ENCODE measurements around the gene IL10RB. TPM values are rescaled to one million over a fixed set of nuclear protein-coding genes. Genes with fewer than 3 reads are reported as not detected.
A peak's percentile ranks its signal among the peaks of the same experiment; 100 is the strongest.

The IL10RB gene
- total and polyA plus RNA-seq, 2 of the 13 experiments (the other 11 are each of a cell fraction or from before 2014, with no cell fraction given) = 17.4 to 18.2 TPM

DNA sequence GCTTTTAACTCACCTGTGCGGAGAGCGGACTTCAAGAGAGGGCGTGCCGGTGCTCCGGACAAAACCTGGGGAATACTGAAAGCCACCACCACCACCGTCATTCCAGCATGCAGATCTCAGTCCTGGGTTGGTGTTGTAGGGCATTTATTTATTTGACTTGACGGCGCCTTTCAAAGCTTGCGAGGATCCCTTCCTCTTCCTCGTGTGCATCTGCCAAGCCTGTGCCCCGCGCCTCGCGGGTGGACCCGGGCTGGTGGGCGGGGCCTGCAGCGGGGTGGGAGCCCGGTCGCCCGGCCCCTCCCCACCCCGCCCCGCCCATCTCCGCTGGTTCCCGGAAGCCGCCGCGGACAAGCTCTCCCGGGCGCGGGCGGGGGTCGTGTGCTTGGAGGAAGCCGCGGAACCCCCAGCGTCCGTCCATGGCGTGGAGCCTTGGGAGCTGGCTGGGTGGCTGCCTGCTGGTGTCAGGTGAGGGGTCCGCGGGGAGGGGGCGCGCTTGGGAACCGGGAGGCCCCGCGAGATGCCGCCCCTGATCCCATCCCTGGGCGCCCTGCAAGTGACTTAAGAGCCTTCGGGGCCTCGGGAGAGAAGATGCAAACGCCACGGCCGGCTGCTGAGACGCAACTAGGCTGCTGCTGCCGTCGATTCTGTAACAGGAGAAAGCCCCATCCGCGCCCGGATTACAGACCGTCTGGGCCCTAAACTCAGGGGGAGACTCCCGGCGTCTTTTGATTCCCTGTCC lies at the start of gene IL10RB (continued):
- TF ChIP-seq, protein P1, sequence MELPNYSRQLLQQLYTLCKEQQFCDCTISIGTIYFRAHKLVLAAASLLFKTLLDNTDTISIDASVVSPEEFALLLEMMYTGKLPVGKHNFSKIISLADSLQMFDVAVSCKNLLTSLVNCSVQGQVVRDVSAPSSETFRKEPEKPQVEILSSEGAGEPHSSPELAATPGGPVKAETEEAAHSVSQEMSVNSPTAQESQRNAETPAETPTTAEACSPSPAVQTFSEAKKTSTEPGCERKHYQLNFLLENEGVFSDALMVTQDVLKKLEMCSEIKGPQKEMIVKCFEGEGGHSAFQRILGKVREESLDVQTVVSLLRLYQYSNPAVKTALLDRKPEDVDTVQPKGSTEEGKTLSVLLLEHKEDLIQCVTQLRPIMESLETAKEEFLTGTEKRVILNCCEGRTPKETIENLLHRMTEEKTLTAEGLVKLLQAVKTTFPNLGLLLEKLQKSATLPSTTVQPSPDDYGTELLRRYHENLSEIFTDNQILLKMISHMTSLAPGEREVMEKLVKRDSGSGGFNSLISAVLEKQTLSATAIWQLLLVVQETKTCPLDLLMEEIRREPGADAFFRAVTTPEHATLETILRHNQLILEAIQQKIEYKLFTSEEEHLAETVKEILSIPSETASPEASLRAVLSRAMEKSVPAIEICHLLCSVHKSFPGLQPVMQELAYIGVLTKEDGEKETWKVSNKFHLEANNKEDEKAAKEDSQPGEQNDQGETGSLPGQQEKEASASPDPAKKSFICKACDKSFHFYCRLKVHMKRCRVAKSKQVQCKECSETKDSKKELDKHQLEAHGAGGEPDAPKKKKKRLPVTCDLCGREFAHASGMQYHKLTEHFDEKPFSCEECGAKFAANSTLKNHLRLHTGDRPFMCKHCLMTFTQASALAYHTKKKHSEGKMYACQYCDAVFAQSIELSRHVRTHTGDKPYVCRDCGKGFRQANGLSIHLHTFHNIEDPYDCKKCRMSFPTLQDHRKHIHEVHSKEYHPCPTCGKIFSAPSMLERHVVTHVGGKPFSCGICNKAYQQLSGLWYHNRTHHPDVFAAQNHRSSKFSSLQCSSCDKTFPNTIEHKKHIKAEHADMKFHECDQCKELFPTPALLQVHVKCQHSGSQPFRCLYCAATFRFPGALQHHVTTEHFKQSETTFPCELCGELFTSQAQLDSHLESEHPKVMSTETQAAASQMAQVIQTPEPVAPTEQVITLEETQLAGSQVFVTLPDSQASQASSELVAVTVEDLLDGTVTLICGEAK (IDR thresholded peaks at IDR 0.05) = no peak
- TF ChIP-seq, protein P1 (CRISPR knock-in tag; IDR thresholded peaks at IDR 0.05) = no peak
- TF ChIP-seq, protein P2, sequence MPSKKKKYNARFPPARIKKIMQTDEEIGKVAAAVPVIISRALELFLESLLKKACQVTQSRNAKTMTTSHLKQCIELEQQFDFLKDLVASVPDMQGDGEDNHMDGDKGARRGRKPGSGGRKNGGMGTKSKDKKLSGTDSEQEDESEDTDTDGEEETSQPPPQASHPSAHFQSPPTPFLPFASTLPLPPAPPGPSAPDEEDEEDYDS (CRISPR knock-in tag; IDR thresholded peaks at IDR 0.05) = no peak
- TF ChIP-seq NCOA5 (CRISPR knock-in tag; IDR thresholded peaks at IDR 0.05) (no peak), AGO1 (IDR thresholded peaks at IDR 0.05; ENCODE audit: low read depth, low read length, poor library complexity, severe bottlenecking) (peak; percentile 83), TAF1 (CRISPR knock-in tag; IDR thresholded peaks at IDR 0.05) (peak; percentile 25; the same call in 1 of the 2 replicates), BORCS8-MEF2B (CRISPR knock-in tag; IDR thresholded peaks at IDR 0.05) (no peak), PTBP1 (IDR thresholded peaks at IDR 0.05; ENCODE audit: low read depth, low read length, poor library complexity, severe bottlenecking) (no peak), SATB2 (CRISPR knock-in tag; IDR thresholded peaks at IDR 0.05) (no peak), ZNF775 (CRISPR knock-in tag; IDR thresholded peaks at IDR 0.05; ENCODE audit: borderline replicate concordance) (no peak), TRIM24 (CRISPR knock-in tag; IDR thresholded peaks at IDR 0.05) (no peak)
- TF ChIP-seq, protein P3, sequence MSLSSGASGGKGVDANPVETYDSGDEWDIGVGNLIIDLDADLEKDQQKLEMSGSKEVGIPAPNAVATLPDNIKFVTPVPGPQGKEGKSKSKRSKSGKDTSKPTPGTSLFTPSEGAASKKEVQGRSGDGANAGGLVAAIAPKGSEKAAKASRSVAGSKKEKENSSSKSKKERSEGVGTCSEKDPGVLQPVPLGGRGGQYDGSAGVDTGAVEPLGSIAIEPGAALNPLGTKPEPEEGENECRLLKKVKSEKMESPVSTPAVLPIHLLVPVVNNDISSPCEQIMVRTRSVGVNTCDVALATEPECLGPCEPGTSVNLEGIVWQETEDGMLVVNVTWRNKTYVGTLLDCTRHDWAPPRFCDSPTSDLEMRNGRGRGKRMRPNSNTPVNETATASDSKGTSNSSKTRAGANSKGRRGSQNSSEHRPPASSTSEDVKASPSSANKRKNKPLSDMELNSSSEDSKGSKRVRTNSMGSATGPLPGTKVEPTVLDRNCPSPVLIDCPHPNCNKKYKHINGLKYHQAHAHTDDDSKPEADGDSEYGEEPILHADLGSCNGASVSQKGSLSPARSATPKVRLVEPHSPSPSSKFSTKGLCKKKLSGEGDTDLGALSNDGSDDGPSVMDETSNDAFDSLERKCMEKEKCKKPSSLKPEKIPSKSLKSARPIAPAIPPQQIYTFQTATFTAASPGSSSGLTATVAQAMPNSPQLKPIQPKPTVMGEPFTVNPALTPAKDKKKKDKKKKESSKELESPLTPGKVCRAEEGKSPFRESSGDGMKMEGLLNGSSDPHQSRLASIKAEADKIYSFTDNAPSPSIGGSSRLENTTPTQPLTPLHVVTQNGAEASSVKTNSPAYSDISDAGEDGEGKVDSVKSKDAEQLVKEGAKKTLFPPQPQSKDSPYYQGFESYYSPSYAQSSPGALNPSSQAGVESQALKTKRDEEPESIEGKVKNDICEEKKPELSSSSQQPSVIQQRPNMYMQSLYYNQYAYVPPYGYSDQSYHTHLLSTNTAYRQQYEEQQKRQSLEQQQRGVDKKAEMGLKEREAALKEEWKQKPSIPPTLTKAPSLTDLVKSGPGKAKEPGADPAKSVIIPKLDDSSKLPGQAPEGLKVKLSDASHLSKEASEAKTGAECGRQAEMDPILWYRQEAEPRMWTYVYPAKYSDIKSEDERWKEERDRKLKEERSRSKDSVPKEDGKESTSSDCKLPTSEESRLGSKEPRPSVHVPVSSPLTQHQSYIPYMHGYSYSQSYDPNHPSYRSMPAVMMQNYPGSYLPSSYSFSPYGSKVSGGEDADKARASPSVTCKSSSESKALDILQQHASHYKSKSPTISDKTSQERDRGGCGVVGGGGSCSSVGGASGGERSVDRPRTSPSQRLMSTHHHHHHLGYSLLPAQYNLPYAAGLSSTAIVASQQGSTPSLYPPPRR (CRISPR knock-in tag; IDR thresholded peaks at IDR 0.05; ENCODE audit: borderline replicate concordance) = no peak
- TF ChIP-seq, protein P4, sequence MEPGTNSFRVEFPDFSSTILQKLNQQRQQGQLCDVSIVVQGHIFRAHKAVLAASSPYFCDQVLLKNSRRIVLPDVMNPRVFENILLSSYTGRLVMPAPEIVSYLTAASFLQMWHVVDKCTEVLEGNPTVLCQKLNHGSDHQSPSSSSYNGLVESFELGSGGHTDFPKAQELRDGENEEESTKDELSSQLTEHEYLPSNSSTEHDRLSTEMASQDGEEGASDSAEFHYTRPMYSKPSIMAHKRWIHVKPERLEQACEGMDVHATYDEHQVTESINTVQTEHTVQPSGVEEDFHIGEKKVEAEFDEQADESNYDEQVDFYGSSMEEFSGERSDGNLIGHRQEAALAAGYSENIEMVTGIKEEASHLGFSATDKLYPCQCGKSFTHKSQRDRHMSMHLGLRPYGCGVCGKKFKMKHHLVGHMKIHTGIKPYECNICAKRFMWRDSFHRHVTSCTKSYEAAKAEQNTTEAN (CRISPR knock-in tag; conservative IDR thresholded peaks at IDR 0.05) = no peak
